NB4 (cell line): ENCODE measurements around the gene ADAMTSL5.

Experiments
- POLR2A ChIP-seq: IDR thresholded peaks from 2 replicates; pipeline ENCODE4 v1.6.1; 2011; ENCODE audit warnings: mild to moderate bottlenecking; ENCODE audit not compliant: insufficient read length; ENCODE audit errors: extremely low read depth
- TF ChIP-seq, protein P1 (sequence below): IDR thresholded peaks from one replicate; pipeline ENCODE4 v1.5.1; 2012; ENCODE audit warnings: low read depth, low read length

DNA sequence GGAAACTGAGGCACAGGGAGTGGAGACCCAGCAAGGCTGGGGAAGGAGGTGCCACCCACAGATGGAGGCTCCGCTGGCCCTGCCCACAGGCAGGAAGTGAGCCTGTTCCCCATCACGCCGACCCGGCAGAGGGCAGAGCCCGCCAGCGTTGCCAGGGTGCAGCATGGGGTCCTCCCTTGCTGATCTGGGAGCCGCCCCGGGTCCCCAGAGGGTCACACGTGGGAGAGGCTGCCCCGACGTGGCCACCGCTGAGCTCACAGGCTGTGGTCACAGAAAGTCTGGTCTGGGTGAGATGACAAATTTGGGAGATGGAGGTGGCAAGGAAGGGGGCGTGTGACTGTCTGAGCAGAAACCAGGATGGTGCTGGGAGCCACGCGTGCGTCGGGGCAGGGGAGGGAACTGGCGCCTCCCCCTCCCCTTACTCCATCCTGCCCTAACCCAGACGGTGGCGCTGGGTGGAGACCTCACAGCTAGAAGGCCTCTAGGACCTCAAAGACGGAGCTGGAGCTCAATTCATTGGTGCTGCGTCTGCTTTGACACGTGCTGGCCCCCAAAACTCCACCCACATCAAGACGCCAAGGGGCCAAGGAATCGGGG, 47.6 kb upstream of the ADAMTSL5 start:
- no peak for TF ChIP-seq POLR2A
- TF ChIP-seq, protein P1, sequence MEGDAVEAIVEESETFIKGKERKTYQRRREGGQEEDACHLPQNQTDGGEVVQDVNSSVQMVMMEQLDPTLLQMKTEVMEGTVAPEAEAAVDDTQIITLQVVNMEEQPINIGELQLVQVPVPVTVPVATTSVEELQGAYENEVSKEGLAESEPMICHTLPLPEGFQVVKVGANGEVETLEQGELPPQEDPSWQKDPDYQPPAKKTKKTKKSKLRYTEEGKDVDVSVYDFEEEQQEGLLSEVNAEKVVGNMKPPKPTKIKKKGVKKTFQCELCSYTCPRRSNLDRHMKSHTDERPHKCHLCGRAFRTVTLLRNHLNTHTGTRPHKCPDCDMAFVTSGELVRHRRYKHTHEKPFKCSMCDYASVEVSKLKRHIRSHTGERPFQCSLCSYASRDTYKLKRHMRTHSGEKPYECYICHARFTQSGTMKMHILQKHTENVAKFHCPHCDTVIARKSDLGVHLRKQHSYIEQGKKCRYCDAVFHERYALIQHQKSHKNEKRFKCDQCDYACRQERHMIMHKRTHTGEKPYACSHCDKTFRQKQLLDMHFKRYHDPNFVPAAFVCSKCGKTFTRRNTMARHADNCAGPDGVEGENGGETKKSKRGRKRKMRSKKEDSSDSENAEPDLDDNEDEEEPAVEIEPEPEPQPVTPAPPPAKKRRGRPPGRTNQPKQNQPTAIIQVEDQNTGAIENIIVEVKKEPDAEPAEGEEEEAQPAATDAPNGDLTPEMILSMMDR: no peak
